ENCODE results near the gene RING1. TPM values are rescaled to one million over a fixed set of nuclear protein-coding genes. Genes with fewer than 3 reads are reported as not detected.

The RING1 gene
- total RNA-seq, 6 experiments from 2014 or later, result 43.4 to 55.1 (median 52.1) TPM

DNA sequence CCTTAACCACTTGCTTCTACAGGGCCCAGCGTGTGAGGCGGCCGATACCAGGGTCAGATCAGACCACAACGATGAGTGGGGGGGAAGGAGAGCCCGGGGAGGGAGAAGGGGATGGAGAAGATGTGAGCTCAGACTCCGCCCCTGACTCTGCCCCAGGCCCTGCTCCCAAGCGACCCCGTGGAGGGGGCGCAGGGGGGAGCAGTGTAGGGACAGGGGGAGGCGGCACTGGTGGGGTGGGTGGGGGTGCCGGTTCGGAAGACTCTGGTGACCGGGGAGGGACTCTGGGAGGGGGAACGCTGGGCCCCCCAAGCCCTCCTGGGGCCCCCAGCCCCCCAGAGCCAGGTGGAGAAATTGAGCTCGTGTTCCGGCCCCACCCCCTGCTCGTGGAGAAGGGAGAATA is 2.8 kb downstream of the RING1 start:
- TF ChIP-seq, protein P1, sequence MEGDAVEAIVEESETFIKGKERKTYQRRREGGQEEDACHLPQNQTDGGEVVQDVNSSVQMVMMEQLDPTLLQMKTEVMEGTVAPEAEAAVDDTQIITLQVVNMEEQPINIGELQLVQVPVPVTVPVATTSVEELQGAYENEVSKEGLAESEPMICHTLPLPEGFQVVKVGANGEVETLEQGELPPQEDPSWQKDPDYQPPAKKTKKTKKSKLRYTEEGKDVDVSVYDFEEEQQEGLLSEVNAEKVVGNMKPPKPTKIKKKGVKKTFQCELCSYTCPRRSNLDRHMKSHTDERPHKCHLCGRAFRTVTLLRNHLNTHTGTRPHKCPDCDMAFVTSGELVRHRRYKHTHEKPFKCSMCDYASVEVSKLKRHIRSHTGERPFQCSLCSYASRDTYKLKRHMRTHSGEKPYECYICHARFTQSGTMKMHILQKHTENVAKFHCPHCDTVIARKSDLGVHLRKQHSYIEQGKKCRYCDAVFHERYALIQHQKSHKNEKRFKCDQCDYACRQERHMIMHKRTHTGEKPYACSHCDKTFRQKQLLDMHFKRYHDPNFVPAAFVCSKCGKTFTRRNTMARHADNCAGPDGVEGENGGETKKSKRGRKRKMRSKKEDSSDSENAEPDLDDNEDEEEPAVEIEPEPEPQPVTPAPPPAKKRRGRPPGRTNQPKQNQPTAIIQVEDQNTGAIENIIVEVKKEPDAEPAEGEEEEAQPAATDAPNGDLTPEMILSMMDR (IDR thresholded peaks at IDR 0.05), result no peak
- no peak overlapping the region for H3K27ac Mint-ChIP-seq
- H3K9me3 Mint-ChIP-seq, result no peaks in the 10 kb centered on the region
- H3K4me3 Mint-ChIP-seq, result no peak overlapping the region
- DNase-seq, result no peak
- H3K4me1 Mint-ChIP-seq (ENCODE audit: low read depth), result peaks cover 43% of the 10 kb centered on the region
- H3K27me3 Mint-ChIP-seq (ENCODE audit: insufficient read depth), result peaks cover 18% of the 10 kb centered on the region
- H3K36me3 Mint-ChIP-seq (ENCODE audit: low read depth), result peaks cover 18% of the 10 kb centered on the region

DNA sequence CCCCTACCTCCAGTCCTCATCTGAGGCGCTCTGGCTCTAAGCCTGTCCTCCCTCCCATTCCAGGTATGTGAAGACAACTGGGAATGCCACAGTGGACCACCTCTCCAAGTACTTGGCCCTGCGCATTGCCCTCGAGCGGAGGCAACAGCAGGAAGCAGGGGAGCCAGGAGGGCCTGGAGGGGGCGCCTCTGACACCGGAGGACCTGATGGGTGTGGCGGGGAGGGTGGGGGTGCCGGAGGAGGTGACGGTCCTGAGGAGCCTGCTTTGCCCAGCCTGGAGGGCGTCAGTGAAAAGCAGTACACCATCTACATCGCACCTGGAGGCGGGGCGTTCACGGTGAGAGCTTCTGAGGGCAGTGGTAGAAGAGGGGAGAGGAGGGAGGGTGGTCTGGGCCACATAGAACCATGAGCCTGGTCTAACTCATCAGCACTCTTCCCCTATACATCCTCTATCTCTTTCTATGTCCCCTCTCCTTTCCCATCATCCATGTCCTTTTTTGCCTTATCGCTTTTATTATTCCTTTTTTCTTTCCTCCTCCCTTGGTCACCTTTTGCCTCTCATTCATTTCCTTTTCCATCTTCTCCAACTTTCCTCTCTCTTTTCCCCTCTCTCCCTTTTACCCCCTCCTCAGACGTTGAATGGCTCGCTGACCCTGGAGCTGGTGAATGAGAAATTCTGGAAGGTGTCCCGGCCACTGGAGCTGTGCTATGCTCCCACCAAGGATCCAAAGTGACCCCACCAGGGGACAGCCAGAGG is 3.5 kb downstream of the RING1 start:
- no peak overlapping the region for H3K27ac Mint-ChIP-seq
- H3K4me1 Mint-ChIP-seq (ENCODE audit: low read depth), result peaks cover 36% of the 10 kb centered on the region
- DNase-seq, result no peak
- H3K9me3 Mint-ChIP-seq, result no peaks in the 10 kb centered on the region
- H3K4me3 Mint-ChIP-seq, result no peak overlapping the region
- H3K36me3 Mint-ChIP-seq (ENCODE audit: low read depth), result peaks cover 18% of the 10 kb centered on the region
- peaks cover 18% of the 10 kb centered on the region for H3K27me3 Mint-ChIP-seq (ENCODE audit: insufficient read depth)
- TF ChIP-seq, protein P1 (IDR thresholded peaks at IDR 0.05), result peak; percentile 15; the same call in 1 of the 2 replicates

DNA sequence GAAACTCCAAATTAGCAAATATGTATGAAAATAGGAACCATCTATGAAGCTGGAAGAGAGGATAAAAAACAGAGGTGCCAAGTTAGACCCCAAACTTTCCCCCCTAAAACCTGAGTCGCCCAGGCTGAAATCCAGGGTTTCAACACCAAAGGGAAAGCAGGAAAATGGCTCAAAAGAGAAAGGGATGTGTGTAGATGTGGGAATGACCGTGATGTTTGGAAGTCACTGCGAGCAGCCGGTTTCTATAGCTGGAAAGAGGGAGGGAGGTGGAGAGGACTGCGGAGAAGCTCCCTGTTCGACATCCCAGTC is 4.5 kb downstream of the RING1 start:
- DNase-seq, result no peak

DNA sequence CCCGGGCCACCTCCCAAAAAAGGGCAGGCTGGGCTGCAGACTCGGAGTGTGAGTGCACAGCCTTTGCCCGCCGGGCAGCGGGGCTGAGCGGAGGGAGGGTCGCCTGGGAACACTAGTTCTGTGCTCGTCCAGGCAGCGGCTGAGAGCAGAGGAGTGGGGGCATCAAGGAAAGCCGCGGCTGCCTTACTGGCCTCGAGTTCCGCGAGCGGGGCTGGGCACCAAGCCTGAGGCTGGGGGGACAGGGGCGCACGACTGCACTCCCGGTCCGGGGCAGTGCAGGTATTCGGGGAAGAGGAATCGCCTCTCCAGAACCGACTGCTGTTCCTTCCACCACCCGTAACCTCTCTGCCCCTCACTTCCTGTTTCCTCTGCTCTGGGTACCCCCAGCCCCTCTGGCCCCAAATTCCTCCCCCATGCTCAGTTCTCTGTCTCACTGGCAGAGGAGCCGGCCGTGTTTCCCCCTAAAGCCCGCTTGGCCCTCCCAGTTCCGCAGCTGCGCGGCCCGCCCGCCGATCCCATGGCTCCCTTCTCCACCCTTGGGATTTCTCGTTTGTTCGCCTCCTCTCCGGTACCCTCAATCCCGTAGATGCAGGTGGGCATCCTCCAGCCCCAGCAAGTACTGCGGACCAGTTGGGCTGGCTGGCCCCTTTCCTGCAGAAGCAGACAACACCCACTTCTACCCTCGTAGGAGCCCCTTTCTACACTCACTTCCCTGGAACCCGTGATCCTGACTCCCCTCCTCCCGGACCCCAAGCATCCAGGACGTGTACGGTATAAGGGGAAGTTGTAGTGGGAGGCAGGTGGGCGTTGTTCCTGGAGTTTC is 5.1 kb downstream of the RING1 start:
- Mint-ChIP-seq H3K9me3 (no peaks in the 10 kb centered on the region), H3K27ac (peak overlapping the region; percentile 0; the same call in 1 of the 2 replicates), H3K27me3 (ENCODE audit: insufficient read depth) (peaks cover 14% of the 10 kb centered on the region), H3K4me3 (peak overlapping the region; percentile 88), H3K36me3 (ENCODE audit: low read depth) (peaks cover 18% of the 10 kb centered on the region), H3K4me1 (ENCODE audit: low read depth) (peaks cover 36% of the 10 kb centered on the region)
- DNase-seq, result no peak
- TF ChIP-seq, protein P1 (IDR thresholded peaks at IDR 0.05), result no peak

More for the DNA sequence above, 4.5 kb downstream of the RING1 start:
- H3K9me3 Mint-ChIP-seq, result no peaks in the 10 kb centered on the region
- TF ChIP-seq, protein P1 (IDR thresholded peaks at IDR 0.05), result no peak
- peaks cover 18% of the 10 kb centered on the region for H3K36me3 Mint-ChIP-seq (ENCODE audit: low read depth)
- H3K4me1 Mint-ChIP-seq (ENCODE audit: low read depth), result peaks cover 36% of the 10 kb centered on the region
- H3K27ac Mint-ChIP-seq, result peak overlapping the region; percentile 0; the same call in 1 of the 2 replicates
- H3K27me3 Mint-ChIP-seq (ENCODE audit: insufficient read depth), result peaks cover 15% of the 10 kb centered on the region
- H3K4me3 Mint-ChIP-seq, result peak overlapping the region; percentile 88

DNA sequence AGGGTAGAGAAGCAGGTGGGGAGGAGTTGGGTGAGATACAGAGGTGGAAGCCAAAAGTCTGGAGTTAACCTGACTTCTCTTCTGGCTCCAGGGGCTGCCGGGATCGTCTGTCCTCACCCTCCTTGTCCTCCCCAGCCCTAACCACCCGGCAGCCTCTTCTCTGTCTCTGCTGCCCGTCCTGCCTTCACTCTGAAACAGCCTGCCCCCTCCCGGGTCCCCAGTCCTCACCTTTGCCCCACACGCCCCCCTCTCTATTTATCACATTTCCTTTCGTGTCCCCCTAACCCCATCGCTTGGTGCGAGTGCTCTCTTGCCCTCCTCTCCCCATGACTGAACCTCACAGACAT is 5.7 kb downstream of the RING1 start:
- Mint-ChIP-seq H3K4me3 (peak overlapping the region; percentile 88), H3K36me3 (ENCODE audit: low read depth) (peaks cover 17% of the 10 kb centered on the region), H3K4me1 (ENCODE audit: low read depth) (peaks cover 32% of the 10 kb centered on the region), H3K27me3 (ENCODE audit: insufficient read depth) (peaks cover 14% of the 10 kb centered on the region), H3K9me3 (no peaks in the 10 kb centered on the region), H3K27ac (no peak overlapping the region)
- TF ChIP-seq, protein P1 (IDR thresholded peaks at IDR 0.05), result no peak
- DNase-seq, result no peak
